NCI-H1092 treated with DMSO at 0.1 percent for 48 hours (cell line): ENCODE measurements around the gene EGFR.

ENCODE experiments used
- DNase-seq: peaks from one replicate; lab custom pipeline; 2025; lab: John Stamatoyannopoulos, UW

The EGFR gene

GRCh38 chr7:55063061-55063460, 44.2 kb downstream of the EGFR start:
- DNase-seq: no peak

DNA sequence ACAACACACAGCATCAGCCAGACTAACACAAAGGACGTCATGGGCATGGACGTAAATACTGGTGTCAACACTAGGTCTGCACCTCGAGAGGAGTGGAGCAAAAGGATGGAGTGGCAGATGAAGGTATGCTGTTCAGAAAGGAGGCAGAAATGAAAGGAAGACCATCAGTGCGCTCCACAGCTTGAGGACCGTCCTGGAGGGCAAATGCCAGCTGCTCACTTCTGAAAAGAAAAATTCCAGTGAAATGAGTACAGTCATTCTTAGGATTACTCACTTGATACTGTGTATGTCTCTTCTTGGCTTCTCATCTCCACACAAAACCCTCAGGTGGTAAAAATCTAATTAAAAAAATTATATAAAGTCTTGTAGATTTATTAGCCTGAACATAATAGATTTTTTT, 44.8 kb downstream of the EGFR start:
- DNase-seq: no peak

- no peak for DNase-seq
Observed at GRCh38 chr7:55065079-55065478, 46.3 kb downstream of the EGFR start.

DNA sequence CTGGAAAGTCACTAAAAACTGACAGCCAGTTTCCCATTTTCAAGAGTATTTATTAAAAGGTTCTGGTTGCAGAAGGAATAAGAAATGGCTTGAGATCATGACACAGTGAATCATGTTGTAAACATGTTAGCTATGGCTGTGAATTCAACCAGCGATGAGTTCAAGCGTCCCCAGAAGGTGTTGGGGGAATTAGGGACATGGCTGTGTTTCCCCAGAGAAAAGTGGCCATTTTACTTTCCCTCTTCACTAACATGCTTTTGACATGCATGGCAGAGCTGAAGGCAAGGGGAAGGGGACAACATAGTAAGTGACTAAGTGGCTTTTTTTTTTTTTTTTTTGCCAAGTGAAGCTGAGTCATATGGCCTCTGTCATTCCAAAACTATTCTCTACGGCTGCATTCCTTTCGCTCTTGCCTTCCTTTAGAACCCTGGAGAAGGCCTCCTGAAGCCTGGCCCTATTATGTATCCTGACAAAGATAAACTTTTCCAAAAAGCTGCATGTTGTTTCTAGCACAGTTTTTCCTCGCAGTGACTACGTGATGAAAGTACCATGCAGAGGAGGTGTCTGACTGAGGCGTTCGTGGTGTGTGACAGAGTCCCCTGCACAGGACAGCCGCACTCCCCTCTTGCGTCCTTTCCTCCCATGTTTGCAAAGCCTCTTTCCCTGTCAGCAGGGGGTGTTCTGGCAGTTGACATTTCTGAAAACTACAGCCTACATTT, 46.9 kb downstream of the EGFR start:
- no peak for DNase-seq

GRCh38 chr7:55066524-55066923, 47.7 kb downstream of the EGFR start:
- DNase-seq: no peak

- no peak for DNase-seq
Observed at GRCh38 chr7:55066938-55067337, 48.1 kb downstream of the EGFR start.

- DNase-seq: no peak
Observed at GRCh38 chr7:55067748-55068147, 48.9 kb downstream of the EGFR start.

- DNase-seq: no peak
Observed at GRCh38 chr7:55069271-55069792, 50.5 kb downstream of the EGFR start.

DNA sequence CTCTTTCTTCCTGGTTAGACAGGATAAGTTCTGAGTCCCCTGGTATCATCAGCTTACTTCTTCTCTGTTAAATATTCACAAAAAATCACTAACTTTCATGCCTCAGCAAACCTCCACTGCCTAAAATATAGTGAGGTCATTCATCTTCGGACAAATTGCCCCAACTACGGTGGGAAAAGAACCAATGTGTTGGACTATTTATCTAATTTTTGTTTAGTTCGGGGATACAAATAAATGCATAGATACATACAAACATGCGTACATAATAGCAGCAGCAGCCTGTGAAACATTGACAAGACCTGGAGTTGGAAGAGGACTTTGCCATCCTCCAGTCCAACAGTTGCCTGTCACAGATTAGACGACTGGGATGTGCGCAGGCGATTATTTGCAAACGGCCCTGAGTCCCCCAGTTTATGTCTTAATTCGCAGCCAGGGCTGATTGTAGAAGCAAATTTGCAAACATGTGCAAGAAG, 51.5 kb downstream of the EGFR start:
- DNase-seq: no peak

DNA sequence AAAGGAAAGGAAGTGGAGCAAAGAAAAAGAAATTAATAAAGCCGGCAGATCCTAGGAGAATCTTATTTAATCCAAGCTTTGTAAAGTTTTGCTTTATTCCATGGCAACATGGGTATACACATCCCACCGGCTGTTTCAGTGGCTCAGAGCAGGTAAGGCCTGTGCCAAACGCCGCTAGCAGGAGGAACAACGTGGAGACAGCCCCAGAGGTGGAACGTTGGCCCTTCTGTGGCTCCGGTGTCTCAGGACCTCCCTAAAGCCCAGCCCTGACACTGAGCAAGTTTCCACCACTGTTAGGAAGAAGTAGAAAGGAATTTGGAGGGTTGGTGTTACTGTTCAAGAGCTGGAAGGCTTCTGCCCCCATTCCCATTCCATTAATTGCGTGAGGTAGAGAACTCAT, 52.0 kb downstream of the EGFR start:
- no peak for DNase-seq

- no peak for DNase-seq
Observed at GRCh38 chr7:55071411-55072175, 52.8 kb downstream of the EGFR start.

DNA sequence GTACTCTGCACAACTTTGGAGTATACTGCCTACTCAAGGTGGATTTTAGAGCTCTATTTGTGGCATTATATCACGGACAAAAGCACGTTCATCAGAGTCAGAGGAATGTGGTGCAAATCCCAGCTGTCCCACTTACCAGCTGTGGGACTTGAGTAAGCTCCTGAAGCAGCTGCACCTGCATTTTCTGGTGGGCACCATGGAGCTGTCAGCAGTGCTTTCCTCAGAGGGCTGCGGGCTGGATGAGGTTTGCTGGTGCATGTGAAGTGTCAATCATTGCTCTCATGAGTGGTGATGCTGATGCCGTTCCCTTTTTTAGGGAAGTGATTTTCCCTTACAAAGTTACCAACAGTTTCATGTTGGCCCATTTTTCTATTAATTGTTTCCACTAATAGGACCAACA, 53.4 kb downstream of the EGFR start:
- no peak for DNase-seq

DNA sequence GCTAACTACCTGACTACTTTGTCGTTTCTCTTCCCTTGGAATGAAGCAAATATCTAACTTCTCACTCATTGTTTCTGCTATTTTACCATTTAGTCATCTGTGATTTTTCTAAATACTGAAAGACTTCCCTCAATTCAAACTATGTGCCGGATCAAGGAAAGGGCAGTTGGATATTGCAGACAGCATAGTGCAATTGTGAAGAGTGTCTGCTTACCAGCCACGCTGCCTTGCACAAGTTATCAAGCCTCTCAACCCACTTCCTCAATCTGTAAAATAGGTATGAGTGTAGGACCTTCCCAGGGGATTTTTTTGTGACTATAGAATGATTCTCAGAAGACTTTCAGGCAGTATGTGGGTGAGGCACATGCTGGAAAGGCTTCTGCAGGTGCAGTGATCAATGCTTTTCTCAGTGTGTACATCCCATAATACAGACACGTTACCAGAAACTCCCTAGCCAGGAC, 54.3 kb downstream of the EGFR start:
- no peak for DNase-seq

DNA sequence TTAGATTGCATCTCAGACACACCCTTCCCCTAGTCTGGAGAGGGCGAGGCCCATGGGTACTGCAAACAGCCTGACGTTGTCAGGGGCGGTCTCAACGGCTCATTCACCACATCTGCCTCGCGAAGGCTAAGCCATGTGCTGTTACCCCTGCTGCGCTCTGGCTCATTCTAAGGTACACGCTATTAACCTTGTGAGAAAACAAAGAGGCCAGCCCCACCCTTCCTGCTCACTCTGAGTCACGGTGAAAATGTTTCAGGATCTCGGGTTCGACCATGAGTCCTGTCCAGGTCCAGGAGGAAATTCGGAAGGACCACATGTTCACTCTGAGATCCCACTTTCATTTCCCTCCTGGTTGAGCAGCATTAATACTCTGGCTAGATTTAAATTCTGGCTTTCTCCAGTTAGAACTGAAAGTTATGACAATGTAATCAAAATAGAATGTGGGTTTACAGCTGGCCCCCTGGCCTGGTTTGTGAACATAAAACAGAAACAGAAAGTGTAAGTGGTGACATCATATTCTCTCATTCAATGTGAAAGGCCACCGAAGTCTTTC, 55.2 kb downstream of the EGFR start:
- no peak for DNase-seq

GRCh38 chr7:55075464-55076021, 56.7 kb downstream of the EGFR start:
- no peak for DNase-seq

DNA sequence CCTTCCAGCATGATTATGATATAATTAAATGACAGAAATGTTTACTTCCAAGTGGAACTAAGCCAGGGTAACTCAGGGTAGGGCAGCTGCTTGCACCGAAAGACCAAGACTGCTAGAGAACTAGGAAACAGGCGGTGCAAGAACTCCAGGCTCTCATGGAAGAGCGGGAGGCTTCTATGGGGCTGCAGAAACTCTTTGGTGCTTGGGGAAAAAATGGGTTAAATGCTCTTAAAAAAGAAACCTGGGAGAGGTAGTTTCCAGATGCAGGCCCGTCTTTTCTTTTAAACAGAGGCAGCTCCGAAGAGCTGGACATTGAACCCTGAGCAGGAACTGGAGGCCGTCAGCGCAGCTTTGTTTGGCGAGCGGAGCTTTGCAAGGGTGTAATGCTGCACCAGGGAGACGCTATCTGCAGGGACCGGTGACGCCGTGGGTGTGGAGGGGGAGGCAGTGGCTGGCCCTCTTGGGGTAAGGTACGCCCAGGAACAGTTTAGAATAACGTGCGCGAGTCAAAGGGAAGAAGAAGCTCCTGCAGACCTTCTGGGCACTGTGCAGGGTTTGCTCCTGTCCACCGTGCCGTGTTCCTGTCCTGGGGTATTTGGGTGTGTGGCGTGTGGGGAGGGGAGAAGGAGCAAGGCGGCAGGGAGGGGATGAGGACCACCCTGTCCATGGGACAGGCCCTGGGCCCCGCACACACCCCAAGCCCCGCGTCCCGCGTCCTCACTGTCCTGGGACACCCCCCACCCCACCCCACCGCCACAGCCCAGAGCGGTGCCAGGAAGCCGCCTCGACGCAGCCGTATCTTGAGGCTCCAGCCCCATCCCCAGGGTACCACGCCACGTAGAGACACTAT, 59.0 kb downstream of the EGFR start:
- no peak for DNase-seq

- DNase-seq: no peak
Observed at GRCh38 chr7:55078465-55079372, 59.9 kb downstream of the EGFR start.

DNA sequence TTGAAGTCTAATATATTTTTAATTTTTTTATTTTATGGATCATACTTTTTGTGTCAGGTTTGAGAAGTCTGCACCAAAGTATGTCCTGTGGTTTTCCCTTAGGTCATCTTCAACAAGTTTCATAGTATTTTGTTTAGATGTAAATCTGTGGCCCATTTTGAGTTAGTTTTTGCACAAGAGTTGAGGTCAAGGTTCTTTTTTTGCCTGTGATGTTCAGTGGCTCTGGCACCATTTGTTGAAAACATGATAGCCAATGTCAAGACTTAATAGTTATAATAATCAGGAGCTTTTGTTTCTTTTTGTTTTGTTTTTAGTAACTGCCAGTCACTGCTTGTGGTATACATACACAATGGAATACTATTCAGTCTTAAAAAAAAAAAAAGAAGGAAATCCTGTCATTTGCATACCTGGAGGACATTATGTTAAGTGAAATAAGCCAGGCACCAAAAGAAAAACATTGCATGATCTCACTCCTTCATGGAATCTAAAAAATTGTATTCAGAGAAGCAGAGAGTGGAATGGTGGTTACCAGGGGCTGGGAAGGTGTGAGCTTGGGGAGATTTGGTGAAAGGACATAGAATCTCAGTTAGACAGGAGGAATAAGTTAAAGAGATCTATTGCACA, 61.3 kb downstream of the EGFR start:
- no peak for DNase-seq

DNA sequence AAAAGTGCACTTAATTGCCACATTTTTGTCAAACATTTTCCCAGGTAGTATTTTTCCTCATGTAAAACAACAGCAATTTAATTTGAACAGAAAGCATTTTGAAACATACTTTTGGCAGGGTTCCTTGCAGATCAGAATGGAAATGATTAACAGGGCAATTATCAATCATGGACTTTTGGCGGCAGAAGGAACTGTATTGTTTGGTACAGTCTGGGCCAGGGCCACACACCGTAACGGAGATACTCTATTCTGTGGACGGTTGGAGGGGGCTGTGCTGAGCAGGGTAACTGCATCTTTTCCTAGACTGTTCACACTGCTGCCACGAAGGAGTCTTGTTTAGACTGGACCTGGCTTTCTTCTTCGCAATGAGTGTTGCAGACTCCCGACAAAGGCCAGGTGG, 62.3 kb downstream of the EGFR start:
- DNase-seq: no peak
